Endothelial cell of umbilical vein (primary cell): Measurements from ENCODE around the gene MYPN. TPM values are rescaled to one million over a fixed set of nuclear protein-coding genes. Genes with fewer than 3 reads are reported as not detected.

Experiments
- BruUV-seq: library from RNA; stranded (reverse); fragments of 400-500 nt; replicated peaks from 2 replicates; lab custom pipeline; 2021; lab: Mats Ljungman, UMichigan
- CTCF ChIA-PET: fragments of 300-600, 350-600 bp; sonication (Branson Sonifier 250); formaldehyde crosslinking; loops from one replicate; lab custom pipeline; 2021; ENCODE audit warnings: antibody characterized with exemption, inconsistent platforms; lab: Charles Lee
- POLR2A ChIA-PET: fragments of 300-600, 350-600 bp; sonication (Branson Sonifier 250); formaldehyde crosslinking; loops from one replicate; lab custom pipeline; 2021; ENCODE audit warnings: antibody characterized with exemption, inconsistent platforms; lab: Charles Lee
- DNase-seq: peaks from one replicate; pipeline ENCODE4 v3.0.0-alpha.2; 2011; ENCODE audit warnings: low read depth, low spot score
- FAIRE-seq: peaks from 2 replicates; lab custom pipeline; 2011; peaks lifted over from hg19 to GRCh38; lab: Jason Lieb, UNC
- H2AFZ ChIP-seq: 2 replicates; pipeline ENCODE4 v1.6.0; 2012; ENCODE audit warnings: low read depth, low read length, control low read depth, inconsistent platforms
- H3K27ac ChIP-seq: 2 replicates; pipeline ENCODE4 v1.5.1; 2011; ENCODE audit warnings: low read depth, mild to moderate bottlenecking, control low read depth, low read length, moderate library complexity; ENCODE audit not compliant: insufficient read depth
- H3K27me3 ChIP-seq, 2 experiments: 2 replicates each; pipeline versions ENCODE4 v1.6.0 to v1.6.1; 2011; ENCODE audit warnings: low read length in 2 of 2, mixed read lengths in 1 of 2; ENCODE audit not compliant: control insufficient read depth in 2 of 2, insufficient read depth in 2 of 2
- H3K36me3 ChIP-seq, 2 experiments: 2 replicates in 1 of 2; 3 replicates in 1 of 2; pipeline ENCODE4 v1.5.1; 2011; ENCODE audit warnings: low read length in 2 of 2, mild to moderate bottlenecking in 1 of 2, moderate library complexity in 1 of 2; ENCODE audit not compliant: control insufficient read depth in 2 of 2, insufficient read depth in 2 of 2; ENCODE audit errors: extremely low read depth in 1 of 2
- H3K4me1 ChIP-seq: 3 replicates; pipeline ENCODE4 v1.5.1; 2011; ENCODE audit warnings: mild to moderate bottlenecking, low read length; ENCODE audit not compliant: control insufficient read depth, insufficient read depth; ENCODE audit errors: extremely low read depth
- H3K4me2 ChIP-seq: 2 replicates; pipeline ENCODE4 v1.6.1; 2011; ENCODE audit warnings: low read length, control low read depth, mixed read lengths; ENCODE audit not compliant: insufficient read depth
- H3K4me3 ChIP-seq, 3 experiments: fragments of 200-600 bp in 1 of 3; sonication (generic), shearing (Covaris generic) in 1 of 3; replicated peaks in 1 of 3; 2 replicates each; pipeline ENCODE4 v1.5.1; 2011 to 2016; ENCODE audit warnings: control low read depth in 3 of 3, low read length in 3 of 3, mild to moderate bottlenecking in 2 of 3, inconsistent platforms in 1 of 3, low read depth in 1 of 3, moderate library complexity in 1 of 3; ENCODE audit not compliant: insufficient read depth in 1 of 3
- H3K79me2 ChIP-seq: 2 replicates; pipeline ENCODE4 v1.6.0; 2012; ENCODE audit warnings: low read length, inconsistent platforms; ENCODE audit not compliant: control insufficient read depth, insufficient read depth
- H3K9ac ChIP-seq: replicated peaks from 2 replicates; pipeline ENCODE3; 2011; ENCODE audit warnings: low read length, control low read depth; ENCODE audit not compliant: insufficient read depth; ENCODE audit errors: extremely low read depth
- H3K9me1 ChIP-seq: replicated peaks from 3 replicates; pipeline ENCODE4 v1.6.0; 2011; ENCODE audit warnings: mild to moderate bottlenecking, low read length; ENCODE audit not compliant: control insufficient read depth, insufficient read depth; ENCODE audit errors: extremely low read depth
- H3K9me3 ChIP-seq: replicated peaks from 2 replicates; pipeline ENCODE4 v1.5.1; 2012; ENCODE audit warnings: low read length, inconsistent platforms; ENCODE audit not compliant: control insufficient read depth, insufficient read depth
- H4K20me1 ChIP-seq: replicated peaks from 2 replicates; pipeline ENCODE3; 2011; ENCODE audit warnings: mild to moderate bottlenecking, low read length; ENCODE audit not compliant: control insufficient read depth, insufficient read depth; ENCODE audit errors: extremely low read depth
- CTCF ChIP-seq, 2 donors: IDR thresholded peaks; 1 replicate in 1 of 2; 2 replicates in 1 of 2; pipeline ENCODE4 v1.5.1; 2011; ENCODE audit warnings: low read length in 2 of 2, mild to moderate bottlenecking in 2 of 2, moderate library complexity in 2 of 2, control low read depth in 1 of 2, inconsistent platforms in 1 of 2, low read depth in 1 of 2; ENCODE audit not compliant: insufficient read depth in 1 of 2; ENCODE audit errors: extremely low read depth in 1 of 2
- EZH2 ChIP-seq: IDR thresholded peaks from 2 replicates; pipeline ENCODE4 v1.6.1; 2012; ENCODE audit warnings: borderline replicate concordance, low read depth, mild to moderate bottlenecking, moderate library complexity, low read length, inconsistent platforms; ENCODE audit not compliant: severe bottlenecking
- FOS ChIP-seq: IDR thresholded peaks from 2 replicates; pipeline ENCODE4 v1.6.1; 2011; ENCODE audit warnings: mild to moderate bottlenecking, low read length, moderate library complexity, borderline replicate concordance; ENCODE audit not compliant: insufficient read depth
- GATA2 ChIP-seq: IDR thresholded peaks from 2 replicates; pipeline ENCODE4 v1.7.0; 2011; ENCODE audit warnings: low read depth, mild to moderate bottlenecking, moderate library complexity, mixed read lengths, low read length; ENCODE audit not compliant: insufficient read length, insufficient read depth
- JUN ChIP-seq: IDR thresholded peaks from 2 replicates; pipeline ENCODE4 v1.6.1; 2011; ENCODE audit warnings: borderline replicate concordance, low read depth; ENCODE audit not compliant: insufficient read length, insufficient read depth
- MAX ChIP-seq: IDR thresholded peaks from 2 replicates; pipeline ENCODE4 v1.6.1; 2011; ENCODE audit not compliant: insufficient read depth, insufficient read length
- MYC ChIP-seq: IDR thresholded peaks from one replicate; pipeline ENCODE4 v1.6.1; 2011; ENCODE audit warnings: mild to moderate bottlenecking, low read depth, low read length
- POLR2A ChIP-seq: IDR thresholded peaks from 2 replicates; pipeline ENCODE4 v1.6.1; 2012; ENCODE audit warnings: low read depth, mild to moderate bottlenecking, control low read depth, low read length
- POLR2AphosphoS5 ChIP-seq: IDR thresholded peaks from 2 replicates; pipeline ENCODE4 v1.6.1; 2012; ENCODE audit warnings: low read depth, mild to moderate bottlenecking, control low read depth, low read length, moderate library complexity; ENCODE audit not compliant: insufficient read depth
- dilution Hi-C: fragments of 300-500 bp; cut with MboI; formaldehyde crosslinking; loops from one replicate; pipeline ENCODE4 v1.15.0; 2019; ENCODE audit warnings: low sequenced_read_pairs; ENCODE audit not compliant: extremely low pct_ligation_motif_present
- intact Hi-C: fragments of 100-400 bp; cut with micrococcal nuclease; formaldehyde crosslinking; loops from one replicate; pipeline ENCODE4 v1.10.0; 2022
- polyA plus RNA-seq, 4 experiments: library from polyadenylated mRNA; depleted of rRNA in 3 of 4; stranded (reverse) in 3 of 4; unstranded in 1 of 4; fragments of >200 nt; gene quantifications; 2 replicates each; pipeline versions ENCODE4 v1.2.1 to v1.2.3, GENCODE V29; 2011 to 2012; ENCODE audit warnings: missing spikeins in 1 of 4
- total RNA-seq: library from RNA; stranded (reverse); gene quantifications from 2 replicates; pipeline ENCODE4 v1.2.3, GENCODE V29; 2021

MYPN gene
- total and polyA plus RNA-seq, 2 donors (not counting 3 experiments of a cell fraction or from before 2014, with no cell fraction given) = 0.01 TPM; not detected in 1

- Histone ChIP-seq H3K79me2 (no peaks in the 10 kb centered on the region), H3K9me3 (no peaks in the 10 kb centered on the region), H3K36me3 (no peaks in the 10 kb centered on the region), H3K27ac (no peak overlapping the region), H3K4me1 (peaks cover 19% of the 10 kb centered on the region), H2AFZ (no peak overlapping the region), H3K9ac (no peak overlapping the region), H4K20me1 (no peaks in the 10 kb centered on the region), H3K4me3 (no peak overlapping the region), H3K4me2 (no peak overlapping the region), H3K9me1 (no peaks in the 10 kb centered on the region), H3K27me3 (no peaks in the 10 kb centered on the region)
- intact Hi-C loops = no loop called here
- DNase-seq = no peak
- TF ChIP-seq GATA2 (no peak), POLR2AphosphoS5 (no peak), CTCF (IDR thresholded peaks at IDR 0.05; ENCODE audit: extremely low read depth in 1 of 2, insufficient read depth in 1 of 2, low read depth in 1 of 2, low read length in 2 of 2) (no peak), POLR2A (no peak), EZH2 (no peak), JUN (no peak), FOS (no peak), MYC (no peak), MAX (no peak)
- ChIA-PET POLR2A (no interaction called here), CTCF (interaction anchor here (1.0 to 1.1 kb wide), 2 partner anchors 34 to 311 kb away, joined by 3 to 4 read pairs; no protein-coding TSS in a partner anchor)
- FAIRE-seq = no peak
- dilution Hi-C loops = no loop called here
- BruUV-seq = no TSS peak
These were observed 9.6 kb upstream of the MYPN start for GRCh38 chr10:68099736-68100135.
